Ovary (tissue), 3 donors: ENCODE results near the gene CACNA2D1.

Experiments used
- CTCF ChIP-seq, 3 donors: fragments of 450-650 bp in 2 of 3; fragments of 200-600 bp in 1 of 3; IDR thresholded peaks; one replicate each; pipeline versions ENCODE4 v1.5.1 to v1.8.0; 2016 to 2022; ENCODE audit warnings: antibody characterized with exemption in 3 of 3, mild to moderate bottlenecking in 1 of 3
- POLR2A ChIP-seq: fragments of 450-650 bp; IDR thresholded peaks from one replicate; pipeline ENCODE4 v1.6.1; 2017; ENCODE audit warnings: antibody characterized with exemption, mild to moderate bottlenecking, moderate library complexity
- donor health status: DM: no; HTN: no; CAD: no.

GRCh38 chr7:82122275-82122674 lies 321.3 kb downstream of the CACNA2D1 start:
- TF ChIP-seq CTCF (IDR thresholded peaks at IDR 0.05) (no peak), POLR2A (no peak)
